CD4-positive, alpha-beta T cell treated with Interleukin-4 for 1 hour (primary cell): ENCODE data around the gene FAM193A.
"Not testable (repeated sequence)": the region's sequence is repeated elsewhere in the genome, so short reads cannot be mapped to it uniquely, and the experiment has no call there.

Source experiments
- DNase-seq, 2 donors: peaks; one replicate each; pipeline ENCODE4 v3.0.0-alpha.2; 2020 to 2022

FAM193A gene

GRCh38 chr4:2574863-2575262 lies 38.4 kb downstream of the FAM193A start:
- DNase-seq, result no peak

DNA sequence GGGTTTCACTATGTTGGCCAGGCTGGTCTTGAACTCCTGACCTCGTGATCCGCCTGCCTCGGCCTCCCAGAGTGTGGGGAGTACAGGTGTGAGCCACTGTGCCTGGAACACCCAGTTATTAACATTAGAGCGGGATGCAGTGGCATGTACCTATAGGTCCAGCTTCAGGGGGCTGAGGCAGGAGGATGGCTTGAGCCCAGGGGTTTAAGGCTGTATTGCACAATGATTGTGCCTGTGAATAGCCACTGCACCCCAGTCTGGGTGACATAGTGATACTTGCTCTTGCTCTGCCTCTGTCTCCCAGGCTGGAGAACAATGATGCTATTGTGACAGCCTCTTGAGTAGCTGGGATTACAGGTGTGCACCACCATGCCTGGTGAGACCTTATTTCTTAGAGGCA lies 39.8 kb downstream of the FAM193A start:
- no peak for DNase-seq

DNA sequence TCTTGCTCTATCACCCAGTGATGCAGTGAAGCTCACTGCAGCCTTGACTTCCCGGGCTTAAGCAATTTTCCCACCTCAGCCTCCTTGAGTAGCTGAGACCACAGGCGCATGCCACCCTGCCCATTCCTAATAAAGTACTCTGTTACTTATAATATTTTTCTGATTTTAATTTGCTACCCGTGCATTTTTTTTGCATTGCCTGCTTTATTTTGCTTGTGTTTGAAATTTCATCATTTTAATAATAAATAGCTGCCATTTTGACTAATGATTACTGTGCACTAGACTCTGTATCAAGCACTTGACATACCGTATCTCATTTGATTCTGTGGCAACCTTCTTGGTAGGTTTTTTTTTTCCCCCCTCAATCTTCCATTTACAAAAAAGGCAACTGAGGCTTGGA lies 41.7 kb downstream of the FAM193A start:
- no peak for DNase-seq

GRCh38 chr4:2579910-2580309 lies 43.5 kb downstream of the FAM193A start:
- no peak for DNase-seq

- DNase-seq, result no peak
Observed at GRCh38 chr4:2583092-2583491, 46.6 kb downstream of the FAM193A start.

- no peak for DNase-seq
Observed at GRCh38 chr4:2583517-2583916, 47.1 kb downstream of the FAM193A start.

- no peak for DNase-seq
Observed at GRCh38 chr4:2586502-2586901, 50.1 kb downstream of the FAM193A start.

DNA sequence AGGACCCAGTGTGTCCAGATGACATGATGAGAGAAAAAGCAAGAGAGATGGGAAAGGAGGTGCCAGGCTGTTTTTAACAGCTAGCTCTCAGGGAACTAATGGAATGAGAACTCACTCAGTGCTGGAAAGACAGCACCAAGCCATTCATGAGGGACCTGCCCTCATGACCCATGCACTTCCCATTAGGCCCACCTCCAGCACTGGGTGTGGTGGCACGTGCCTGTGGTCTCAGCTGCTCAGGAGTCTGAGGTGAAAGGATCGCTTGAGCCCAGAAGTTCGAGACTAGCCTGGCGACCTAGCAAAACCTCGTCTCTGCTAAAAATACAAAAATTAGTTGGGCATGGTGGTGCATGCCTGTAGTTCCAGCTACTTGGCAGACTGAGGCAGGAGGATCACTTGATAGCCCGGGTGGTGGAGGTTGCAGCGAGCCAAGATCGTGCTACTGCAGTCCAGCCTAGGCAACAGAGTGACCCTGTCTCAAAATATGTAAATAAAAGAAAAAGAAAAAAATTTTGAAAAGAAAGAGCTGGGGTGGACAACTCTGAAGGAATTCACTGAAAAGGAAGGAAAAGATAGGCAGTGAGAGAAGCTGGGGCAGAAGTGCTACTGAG lies 50.9 kb downstream of the FAM193A start:
- no peak for DNase-seq

GRCh38 chr4:2588259-2588658 lies 51.8 kb downstream of the FAM193A start:
- DNase-seq, result no peak

- DNase-seq, result no peak
Observed at GRCh38 chr4:2591189-2591588, 54.7 kb downstream of the FAM193A start.

- not testable (repeated sequence) for DNase-seq
Observed at GRCh38 chr4:2592014-2592413, 55.6 kb downstream of the FAM193A start.

GRCh38 chr4:2592572-2592971 lies 56.1 kb downstream of the FAM193A start:
- no peak for DNase-seq

DNA sequence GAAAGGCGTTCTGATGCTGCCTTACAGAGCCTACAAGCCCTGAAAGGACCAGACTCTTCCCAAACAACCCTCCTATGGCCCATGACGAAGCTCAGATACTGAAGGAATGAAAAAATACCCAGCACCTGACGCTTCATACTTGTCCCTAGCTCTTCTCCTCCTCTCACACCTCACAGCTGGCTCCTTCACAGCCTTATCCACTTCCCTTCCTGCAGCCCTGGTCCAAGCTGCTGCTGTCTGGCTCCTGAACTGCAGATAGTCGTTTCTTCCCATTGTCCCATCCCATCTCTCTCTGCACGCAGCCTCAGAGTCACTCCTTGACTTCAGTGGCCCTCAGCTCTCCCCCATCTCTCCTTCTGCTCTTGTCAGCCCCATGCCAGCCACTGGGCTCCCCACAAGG lies 56.6 kb downstream of the FAM193A start:
- no peak for DNase-seq

DNA sequence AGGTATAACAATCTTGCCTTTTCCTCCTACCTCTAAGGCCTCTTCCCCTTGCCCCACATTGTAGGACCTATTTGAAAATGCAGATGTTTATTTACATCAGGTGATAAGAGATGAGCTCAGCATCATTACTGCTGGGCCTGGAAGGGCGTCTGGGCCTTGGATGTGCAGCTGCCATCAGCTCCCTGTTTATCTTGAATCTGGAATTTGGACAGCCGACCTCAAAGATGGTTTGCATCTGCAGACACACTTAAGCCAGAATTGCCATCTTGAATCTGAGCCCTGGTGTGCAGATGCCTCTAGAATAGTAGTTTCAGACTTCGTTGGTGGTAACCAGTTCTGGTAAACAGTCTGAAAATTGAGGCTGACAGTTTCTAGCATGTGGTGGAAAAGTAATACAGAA lies 59.0 kb downstream of the FAM193A start:
- DNase-seq, result no peak

- no peak for DNase-seq
Observed at GRCh38 chr4:2595952-2596552, 59.6 kb downstream of the FAM193A start.

GRCh38 chr4:2596611-2597010 lies 60.2 kb downstream of the FAM193A start:
- no peak for DNase-seq

DNA sequence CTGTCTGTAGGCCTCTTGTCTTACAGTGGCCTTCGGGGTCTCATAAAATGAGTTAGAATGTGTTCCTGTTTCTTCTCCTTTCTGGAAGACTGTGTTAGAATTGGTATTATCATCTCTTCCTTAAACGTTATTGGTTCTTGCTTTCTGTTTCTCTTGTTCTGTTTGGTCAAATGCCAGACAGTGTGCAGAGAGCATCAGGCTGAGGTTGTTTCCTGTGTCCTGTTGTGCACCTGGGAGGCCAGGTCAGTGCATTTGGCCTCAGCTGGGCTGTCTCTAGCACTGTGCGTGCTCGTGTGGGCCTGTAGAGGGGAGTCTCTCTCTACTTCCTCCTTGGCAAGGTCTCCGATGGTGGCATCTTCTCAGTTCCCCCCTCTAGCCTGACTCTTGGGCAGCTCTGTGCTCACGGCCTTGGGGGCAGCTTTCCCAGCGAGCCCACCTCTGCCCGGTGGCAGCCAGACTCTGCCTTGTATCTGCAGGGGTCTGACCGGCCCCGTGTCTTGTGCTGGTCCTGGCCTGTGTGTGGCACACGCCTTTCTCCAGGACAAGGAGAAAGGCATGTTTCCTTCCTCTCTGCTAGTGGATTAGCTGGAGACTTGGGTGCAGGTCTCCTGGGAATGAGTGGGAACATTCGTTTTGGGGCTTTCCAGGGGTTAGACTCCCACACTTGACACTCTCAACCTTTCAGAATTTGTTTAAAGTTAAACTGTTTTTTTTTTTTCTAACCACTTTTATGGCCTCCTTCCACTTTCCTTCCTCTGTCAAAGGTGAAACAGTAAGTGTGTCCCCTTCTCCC lies 62.3 kb downstream of the FAM193A start:
- DNase-seq, result peak in 1 of 2 donors; percentile 45

GRCh38 chr4:2599304-2599654 lies 62.8 kb downstream of the FAM193A start:
- DNase-seq, result no peak

GRCh38 chr4:2600878-2601277 lies 64.4 kb downstream of the FAM193A start:
- DNase-seq, result no peak

- no peak for DNase-seq
Observed at GRCh38 chr4:2604614-2605013, 68.2 kb downstream of the FAM193A start.

- no peak for DNase-seq
Observed at GRCh38 chr4:2606960-2607506, 70.6 kb downstream of the FAM193A start.

- no peak for DNase-seq
Observed at GRCh38 chr4:2607822-2608221, 71.4 kb downstream of the FAM193A start.

- no peak for DNase-seq
Observed at GRCh38 chr4:2608291-2608690, 71.8 kb downstream of the FAM193A start.

- DNase-seq, result no peak
Observed at GRCh38 chr4:2615821-2616220, 79.4 kb downstream of the FAM193A start.
